HG03460 (cell line): ENCODE data around the gene ELMO2.

Experiments
- ATAC-seq: cut with Tn5 transposase; IDR thresholded peaks from one replicate; pipeline ENCODE4 v1.9.1; 2021; ENCODE audit not compliant: unreplicated experiment

Gene ELMO2

DNA sequence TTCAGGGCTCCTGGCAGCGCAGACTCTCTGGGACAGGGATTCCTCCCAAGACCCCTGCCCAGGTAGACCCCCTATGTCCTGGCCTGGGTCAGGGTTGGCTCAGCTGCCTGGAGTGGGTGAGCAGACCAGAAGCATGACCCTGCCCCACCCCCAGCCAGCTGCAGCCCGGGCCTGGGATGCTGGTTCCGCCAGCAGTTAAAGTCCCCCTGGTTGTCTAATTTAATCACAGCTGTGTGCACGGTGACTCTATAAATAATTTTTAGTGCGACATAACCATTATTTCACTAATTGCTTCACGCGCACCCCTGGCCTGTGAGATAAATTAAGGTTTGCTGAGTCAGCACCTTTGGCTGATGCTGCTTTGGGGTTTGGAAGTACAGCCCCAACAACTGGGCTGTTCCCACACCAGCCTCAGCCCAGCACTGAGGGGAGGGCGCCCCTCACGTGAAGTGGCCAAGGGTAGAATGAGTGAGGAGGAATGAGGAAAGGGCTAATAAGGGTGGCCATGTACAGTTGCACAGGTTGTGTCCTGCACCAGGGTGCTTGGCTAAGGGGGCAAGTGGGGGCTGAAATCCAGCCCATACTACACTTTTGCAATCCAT lies 72.0 kb downstream of the ELMO2 start:
- no peak for ATAC-seq

DNA sequence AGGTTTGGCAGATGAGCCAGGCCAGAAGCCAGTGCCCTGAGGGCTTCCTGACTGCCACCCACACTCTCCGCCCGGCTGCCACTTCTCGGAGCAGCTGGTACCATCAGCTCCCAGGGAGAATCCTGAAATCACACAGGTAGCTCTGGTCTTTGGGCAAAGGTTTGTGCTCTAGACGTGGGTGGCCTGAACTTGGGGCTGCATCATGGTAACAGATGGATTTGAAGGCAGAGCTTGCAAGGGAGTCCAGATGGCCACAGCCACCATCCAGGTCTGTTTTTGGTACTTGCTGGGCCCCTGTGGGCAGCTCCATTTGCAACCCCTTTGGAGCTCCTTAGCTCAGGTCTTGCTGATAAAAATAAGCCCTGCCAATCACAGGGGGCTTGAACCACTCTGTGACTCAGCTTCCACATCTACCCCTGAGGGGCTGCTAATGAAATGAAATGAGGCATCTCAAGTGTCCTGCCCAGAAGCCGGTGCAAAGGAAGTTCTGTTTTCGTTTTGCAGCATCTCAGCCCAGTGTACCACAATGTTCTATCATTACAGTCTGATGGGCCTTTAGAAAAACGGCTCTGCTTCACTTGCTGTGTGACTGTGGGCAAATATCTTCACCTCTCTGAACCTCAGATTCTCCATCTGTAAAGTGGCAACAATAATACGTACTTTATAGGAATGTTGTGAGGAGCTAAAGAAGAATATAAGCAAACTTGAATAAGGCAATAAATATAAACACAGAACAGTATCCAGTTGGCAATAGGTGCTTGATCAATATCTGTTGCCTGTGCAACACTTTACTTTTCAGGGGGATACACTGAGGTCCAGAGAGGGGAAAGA lies 73.0 kb downstream of the ELMO2 start:
- no peak for ATAC-seq

DNA sequence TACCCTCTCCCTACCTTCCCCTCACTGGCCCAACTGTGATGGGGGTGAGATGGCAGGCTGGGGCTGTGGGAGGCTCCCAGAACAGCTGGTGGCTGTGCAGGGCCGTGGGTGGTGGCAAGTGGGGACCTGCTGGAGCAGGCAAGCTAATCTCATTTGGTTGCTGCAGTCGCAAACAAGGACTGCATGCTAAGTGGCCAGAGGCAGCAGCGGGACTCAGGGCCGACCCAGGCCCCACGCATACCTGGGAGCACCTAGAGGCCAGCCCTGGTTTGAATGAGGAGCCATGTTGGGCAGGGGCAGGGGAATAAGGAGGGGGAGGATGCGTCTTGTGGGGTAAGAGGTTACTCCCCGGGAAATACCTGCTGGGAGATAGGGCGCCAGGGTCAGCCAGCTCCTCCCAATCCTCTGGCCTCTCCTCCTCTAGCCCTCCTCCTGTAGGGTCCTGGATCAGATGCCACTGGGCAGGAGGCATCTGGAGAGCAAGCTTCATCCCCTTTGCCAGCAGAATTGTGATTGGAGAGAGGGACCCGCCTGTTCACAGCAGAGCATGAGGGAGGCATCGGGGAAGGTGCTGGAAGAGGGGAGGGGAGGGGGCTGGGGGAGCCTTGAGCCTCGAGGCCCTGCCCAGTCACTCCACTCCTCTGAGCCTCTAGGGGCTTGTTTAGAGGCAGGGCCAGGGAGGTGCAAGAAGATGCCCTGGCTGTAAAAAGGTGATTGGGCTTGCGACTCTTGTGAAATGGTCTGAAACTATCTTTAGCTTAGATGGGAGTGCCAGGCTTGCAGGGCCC lies 73.8 kb downstream of the ELMO2 start:
- no peak for ATAC-seq

DNA sequence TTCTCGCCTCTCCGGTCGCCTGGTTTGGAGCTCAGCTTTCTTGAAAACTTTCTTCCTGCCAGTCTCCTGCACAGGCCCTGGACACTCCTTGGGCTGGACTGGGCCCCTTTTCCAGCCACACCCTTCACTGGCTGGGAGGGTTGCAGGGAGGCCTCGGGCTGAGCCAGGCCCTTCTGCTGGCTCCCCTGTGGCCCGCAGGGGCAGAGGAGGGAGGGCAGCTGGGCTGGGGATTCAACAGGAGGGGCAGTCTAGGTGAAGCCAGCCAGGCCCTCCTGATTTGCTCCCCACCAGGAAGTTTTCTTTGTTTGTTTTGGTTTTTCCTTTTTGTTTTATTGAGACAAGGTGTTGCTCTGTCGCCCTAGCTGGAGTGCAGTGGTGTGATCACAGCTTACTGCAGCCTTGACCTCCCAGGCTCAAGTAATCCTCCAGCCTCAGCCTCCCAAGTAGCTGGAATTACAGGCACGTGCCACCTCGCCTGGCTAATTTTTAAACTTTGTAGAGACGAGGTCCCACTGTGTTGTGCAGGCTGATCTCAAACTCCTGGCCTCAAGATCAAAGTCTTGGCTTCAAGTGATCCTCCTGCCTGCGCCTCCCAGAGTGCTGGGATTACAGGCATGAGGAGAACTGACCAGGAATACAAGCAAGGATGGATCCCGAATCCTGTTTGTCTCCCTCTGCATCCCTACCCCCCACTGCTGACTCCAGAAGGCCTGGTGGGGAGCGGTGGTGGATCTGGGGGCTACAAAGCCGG lies 74.6 kb downstream of the ELMO2 start:
- no peak for ATAC-seq

DNA sequence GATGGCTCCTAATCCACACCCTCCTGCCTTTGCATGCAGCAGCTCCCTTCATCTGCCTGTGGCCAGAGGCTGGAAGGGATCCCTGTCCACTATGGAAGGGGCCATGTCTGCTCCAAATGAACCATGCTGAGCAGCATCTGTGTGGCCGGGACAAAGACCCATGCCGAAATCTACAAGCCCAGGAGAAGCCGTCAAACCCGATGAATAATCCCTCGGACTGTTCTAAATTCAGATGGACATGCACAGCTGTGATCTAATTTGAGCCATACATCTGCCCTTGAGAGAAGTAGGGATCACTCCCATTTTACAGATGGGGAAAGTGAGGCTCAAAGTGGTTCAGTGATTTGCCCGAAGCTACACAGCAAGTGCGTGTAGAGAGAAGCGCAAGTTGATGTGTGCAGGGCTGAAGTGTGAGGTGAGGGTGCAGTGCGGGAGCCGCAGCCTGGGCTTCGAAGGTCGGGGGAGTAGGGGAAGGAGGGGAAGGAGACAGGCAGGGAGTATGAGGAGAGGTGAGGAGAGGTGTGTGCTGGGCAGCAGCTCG lies 75.5 kb downstream of the ELMO2 start:
- no peak for ATAC-seq

DNA sequence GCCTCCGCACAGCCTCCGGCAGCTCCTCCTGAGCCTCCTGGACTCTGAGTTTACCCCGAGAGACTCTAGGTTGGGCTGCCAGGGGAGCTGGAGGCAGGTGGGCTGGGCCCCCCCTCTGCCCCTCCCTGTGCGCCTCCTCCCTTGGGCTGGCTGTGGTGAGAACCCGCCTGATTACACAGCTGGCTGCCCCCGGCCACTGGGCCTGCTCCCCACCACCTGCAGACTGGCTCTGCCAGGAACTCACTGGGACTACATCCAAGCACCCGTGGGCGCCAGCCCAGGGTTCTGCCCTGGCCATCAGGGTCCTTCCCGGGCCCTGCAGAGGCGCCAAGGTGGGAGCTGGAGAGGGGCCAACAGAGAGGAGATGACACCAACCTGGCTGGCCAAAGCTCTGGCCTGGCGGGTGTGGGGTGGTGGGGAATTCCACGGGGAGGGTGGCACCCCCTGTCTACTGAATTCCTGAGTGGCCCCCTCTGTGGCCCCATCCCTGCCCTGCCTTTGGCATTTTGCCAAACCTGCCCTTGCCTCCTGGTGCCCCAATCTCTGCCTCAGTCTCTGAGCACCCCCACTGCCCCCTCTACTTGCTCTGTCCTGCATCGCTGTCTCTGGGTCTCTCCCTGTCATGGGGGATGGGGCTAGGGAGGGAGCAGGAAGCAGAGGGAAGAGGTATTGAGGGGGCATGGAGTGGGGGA lies 76.2 kb downstream of the ELMO2 start:
- no peak for ATAC-seq

DNA sequence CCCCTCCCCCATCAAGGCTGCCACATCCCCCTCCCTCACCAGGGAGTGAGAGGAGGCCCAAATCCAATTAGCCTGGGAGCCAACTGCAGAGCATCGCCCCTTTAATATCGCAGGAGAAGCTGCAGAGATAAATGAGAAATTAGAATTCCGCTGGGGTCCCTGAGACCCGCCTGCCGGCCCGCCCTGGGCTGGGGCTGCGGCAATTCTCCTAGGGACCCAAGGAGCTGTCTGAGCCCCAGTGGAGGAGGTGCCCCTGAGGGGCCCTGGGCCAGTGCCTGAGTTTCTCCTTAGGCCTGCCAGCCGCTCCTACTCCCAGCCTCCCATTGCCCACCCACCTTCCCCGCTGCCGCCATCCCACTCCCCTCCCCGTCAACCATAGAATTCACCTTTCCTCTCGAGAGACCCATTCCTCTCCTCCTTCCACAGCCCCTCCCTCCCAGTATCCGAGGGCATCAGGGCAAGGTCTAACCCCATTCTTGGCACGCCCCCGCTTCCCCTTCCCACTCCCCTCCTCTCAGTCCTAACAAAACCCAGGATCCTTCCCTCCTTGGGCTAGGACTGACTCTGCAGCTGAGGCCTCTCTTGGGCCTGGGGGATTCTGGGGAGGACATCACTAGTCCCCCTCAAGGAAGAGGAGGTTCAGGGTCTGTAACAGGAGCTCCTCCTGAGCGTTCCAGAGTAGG lies 78.1 kb downstream of the ELMO2 start:
- no peak for ATAC-seq

DNA sequence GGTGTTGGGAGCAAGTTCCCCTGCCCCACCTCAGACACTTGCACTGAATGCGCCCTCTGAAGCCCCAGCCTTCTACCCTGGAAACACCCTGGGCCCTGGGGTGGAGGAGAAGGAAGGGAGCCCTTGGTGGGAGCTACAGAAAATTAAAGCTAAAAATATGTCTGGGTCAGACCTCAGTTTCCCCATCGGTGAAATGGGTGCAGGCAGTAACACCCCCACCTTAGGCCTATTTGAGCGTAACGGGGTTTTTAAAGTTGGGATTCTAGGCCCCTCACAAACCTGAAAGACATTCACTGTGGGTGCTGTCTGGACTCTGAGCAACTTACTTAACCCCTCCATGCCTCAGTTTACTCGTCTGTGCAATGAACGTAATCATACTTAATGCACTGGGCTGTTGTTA lies 78.9 kb downstream of the ELMO2 start:
- ATAC-seq: no peak

DNA sequence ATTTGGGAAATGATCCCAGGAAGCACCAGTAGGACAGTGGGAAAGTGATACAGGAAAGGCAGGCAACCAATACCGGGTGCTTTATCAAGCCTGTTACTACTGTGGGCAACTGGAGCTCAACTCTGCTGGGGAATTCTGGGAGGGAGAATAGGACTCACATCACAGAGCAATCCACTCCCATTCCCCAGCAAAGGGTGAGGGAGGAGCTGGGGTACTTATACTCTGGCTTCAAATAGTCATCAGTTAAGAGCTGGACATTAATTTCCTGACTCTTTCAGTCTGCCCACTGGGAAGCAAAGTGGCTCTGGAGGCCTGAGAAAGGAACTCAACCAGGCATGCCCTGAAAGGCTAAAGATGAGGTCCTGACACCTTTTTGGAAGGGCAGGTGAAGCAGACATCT lies 80.6 kb downstream of the ELMO2 start:
- no peak for ATAC-seq

DNA sequence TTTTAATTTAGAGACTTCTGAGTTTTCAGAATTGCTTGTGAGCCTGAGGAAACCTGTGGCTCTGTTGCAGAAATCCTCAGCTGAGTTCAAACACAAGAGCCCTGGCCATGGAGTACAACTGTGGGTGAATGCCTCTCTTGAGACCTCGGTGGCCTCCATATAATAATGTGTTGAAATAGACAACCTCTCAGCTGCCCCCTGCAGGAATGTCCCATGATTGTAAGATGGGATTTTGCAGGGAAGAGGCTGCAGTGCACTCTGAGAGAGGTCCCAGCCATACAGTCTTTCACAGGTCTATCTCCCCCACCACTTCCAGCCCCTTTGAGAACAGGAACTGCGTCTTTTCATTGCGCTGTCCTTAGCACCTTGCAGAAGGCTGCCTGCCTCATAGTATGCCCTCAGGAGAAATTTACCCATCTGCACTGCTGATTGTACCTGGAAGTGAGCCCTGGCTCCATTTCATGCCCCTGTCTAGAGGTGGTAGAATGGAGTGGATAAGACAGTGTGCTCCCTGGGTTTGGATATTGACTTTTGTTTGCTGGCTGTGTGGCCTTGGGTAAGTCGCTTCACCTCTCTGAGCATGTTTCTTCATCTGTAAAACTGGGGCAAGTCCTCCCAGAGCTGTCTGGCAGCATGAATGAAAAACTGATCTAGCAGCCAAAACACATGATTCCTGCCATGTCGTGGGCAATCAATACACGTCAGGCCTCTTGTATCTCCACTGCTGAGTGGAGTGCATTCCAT lies 81.3 kb downstream of the ELMO2 start:
- no peak for ATAC-seq

DNA sequence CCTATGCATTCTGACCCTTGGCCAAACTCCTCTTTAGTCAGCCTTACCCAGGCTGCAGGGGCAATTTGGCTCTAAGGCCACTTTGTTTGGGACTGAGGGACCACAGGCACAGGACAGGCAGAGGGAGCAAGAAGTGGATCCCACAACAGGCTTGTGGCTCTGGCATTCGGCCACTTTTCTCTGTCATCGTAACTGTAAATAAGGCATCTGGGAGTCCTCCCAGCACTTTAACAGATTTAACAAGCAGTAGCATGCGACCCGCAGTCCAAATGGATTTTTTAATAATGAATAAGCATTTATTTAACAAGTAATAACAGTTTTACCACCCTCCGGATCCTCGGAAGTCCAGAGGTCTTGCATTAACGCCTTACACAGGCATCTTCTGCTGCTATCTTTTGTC lies 82.0 kb downstream of the ELMO2 start:
- ATAC-seq: no peak

DNA sequence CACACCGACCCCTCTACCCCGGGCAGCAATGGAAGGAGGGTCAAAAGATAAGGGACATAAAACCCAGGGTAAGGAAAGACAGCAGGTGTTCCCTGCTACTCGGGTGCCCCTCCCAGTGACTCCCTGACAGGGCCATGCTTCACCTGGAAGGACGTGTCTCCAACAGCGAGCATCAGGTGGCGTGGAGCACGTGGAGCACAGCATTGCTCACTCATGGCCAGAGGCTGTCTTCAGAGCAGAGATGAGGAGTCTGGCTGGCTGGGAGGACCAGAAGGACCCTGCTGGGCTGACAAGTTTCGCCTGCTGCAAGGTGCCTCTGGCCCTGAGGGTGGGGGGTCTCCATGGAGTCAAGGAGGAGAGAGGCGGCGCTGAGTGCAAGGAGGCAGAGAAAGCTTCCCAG lies 82.9 kb downstream of the ELMO2 start:
- ATAC-seq: no peak

DNA sequence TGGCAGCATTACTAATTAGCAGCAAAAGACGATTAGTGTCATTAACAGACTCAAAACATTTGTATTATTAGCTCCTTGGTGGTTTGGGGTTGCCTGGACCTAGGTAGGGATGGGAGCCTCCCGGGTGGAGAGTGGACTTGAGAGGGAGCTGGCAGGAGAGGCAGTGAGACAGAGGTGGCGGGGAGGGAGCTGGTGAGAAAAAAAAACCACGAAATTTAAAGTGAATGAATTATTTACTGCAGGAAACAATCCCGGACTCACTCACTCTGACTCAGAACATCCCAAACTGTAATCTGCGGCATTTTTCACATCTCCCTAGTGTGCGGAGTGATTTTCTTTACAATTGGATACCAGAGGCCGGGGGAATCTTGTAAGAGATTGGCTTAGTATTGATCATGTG lies 83.8 kb downstream of the ELMO2 start:
- no peak for ATAC-seq

DNA sequence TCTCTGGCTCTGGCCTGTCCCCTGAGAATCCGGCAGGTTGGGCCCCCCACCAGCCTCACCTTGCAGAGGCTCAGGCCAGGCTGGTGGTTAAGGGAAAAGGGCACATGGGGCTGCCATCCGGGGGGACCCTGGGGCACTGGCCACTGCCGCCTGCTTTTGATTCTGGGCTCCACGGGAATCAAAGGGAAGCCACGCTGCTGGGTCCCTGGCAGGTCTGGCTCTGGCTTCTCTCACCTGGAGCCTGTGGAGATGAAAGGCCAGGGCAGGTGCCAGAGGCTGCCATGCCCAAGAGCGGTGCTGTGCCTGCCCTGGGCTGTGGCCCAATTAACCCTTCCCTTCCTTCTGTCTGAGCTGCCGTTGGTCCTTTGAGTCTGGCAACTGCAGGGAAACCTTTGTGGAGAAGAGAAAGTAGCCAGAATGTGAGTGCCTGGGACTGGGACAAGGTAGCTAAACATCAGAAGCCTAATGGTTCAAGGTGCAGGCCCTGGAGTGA lies 88.7 kb downstream of the ELMO2 start:
- ATAC-seq: no peak

DNA sequence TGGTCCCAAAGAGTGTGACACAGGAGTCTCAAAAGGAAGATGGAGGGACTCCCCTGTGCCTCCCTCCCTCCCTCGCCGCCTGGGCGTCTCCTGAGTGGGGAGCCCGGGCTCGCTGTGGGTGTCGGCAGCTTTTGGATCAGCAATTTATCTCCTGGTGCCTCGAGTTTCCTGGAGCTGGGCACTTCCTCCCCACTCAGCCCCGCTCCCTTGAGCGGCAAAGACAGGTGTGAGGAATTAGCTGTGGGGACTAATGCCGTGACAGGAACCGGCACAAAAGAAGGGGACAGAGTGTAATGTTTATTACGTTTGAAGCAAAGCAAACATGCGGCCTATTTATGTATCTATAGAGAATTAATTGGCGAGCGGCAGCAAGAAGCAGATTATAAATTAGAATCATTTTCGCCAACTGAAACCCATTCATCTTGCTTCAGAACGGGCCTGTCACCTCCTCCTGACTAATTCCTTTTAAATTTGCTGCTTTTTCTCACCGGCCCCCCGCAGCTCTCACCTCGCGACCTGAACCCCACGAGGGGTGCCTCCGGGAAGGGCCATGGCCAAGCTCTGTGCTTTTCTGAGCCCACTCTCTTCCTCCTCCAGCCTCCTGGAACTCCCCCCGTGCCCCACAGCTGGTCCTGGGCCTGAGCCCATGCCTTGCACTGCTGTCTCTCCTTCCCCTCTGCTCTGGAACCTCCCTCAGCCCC lies 89.3 kb downstream of the ELMO2 start:
- no peak for ATAC-seq
